H1 (cell line): ENCODE measurements around the gene CACNA1E.

Experiments used
- CEBPB ChIP-seq: IDR thresholded peaks from 2 replicates; pipeline ENCODE4 v1.6.1; 2012; ENCODE audit warnings: low read depth, low read length
- TF ChIP-seq, protein P1 (sequence below), 3 experiments: IDR thresholded peaks; 1 replicate in 2 of 3; 2 replicates in 1 of 3; pipeline versions ENCODE4 v1.5.1 to v1.6.1; 2011; ENCODE audit warnings: low read length in 3 of 3, mild to moderate bottlenecking in 3 of 3, inconsistent platforms in 2 of 3, low read depth in 1 of 3, moderate library complexity in 1 of 3; ENCODE audit not compliant: insufficient read depth in 1 of 3; ENCODE audit errors: control extremely low read depth in 1 of 3
- TF ChIP-seq, protein P2 (sequence below): IDR thresholded peaks from 2 replicates; pipeline ENCODE4 v1.6.1; 2012; ENCODE audit warnings: inconsistent platforms

GRCh38 chr1:181737056-181737455 is 253.7 kb downstream of the CACNA1E start:
- TF ChIP-seq, protein P1, sequence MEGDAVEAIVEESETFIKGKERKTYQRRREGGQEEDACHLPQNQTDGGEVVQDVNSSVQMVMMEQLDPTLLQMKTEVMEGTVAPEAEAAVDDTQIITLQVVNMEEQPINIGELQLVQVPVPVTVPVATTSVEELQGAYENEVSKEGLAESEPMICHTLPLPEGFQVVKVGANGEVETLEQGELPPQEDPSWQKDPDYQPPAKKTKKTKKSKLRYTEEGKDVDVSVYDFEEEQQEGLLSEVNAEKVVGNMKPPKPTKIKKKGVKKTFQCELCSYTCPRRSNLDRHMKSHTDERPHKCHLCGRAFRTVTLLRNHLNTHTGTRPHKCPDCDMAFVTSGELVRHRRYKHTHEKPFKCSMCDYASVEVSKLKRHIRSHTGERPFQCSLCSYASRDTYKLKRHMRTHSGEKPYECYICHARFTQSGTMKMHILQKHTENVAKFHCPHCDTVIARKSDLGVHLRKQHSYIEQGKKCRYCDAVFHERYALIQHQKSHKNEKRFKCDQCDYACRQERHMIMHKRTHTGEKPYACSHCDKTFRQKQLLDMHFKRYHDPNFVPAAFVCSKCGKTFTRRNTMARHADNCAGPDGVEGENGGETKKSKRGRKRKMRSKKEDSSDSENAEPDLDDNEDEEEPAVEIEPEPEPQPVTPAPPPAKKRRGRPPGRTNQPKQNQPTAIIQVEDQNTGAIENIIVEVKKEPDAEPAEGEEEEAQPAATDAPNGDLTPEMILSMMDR (IDR thresholded peaks at IDR 0.05; ENCODE audit: control extremely low read depth in 1 of 3, insufficient read depth in 1 of 3, low read depth in 1 of 3, low read length in 3 of 3) = peak; percentile 27 to 42 (median 41)
- TF ChIP-seq, protein P2, sequence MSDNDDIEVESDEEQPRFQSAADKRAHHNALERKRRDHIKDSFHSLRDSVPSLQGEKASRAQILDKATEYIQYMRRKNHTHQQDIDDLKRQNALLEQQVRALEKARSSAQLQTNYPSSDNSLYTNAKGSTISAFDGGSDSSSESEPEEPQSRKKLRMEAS = no peak
- no peak for TF ChIP-seq CEBPB
